Measurements from ENCODE around the gene BRI3.

Gene BRI3

DNA sequence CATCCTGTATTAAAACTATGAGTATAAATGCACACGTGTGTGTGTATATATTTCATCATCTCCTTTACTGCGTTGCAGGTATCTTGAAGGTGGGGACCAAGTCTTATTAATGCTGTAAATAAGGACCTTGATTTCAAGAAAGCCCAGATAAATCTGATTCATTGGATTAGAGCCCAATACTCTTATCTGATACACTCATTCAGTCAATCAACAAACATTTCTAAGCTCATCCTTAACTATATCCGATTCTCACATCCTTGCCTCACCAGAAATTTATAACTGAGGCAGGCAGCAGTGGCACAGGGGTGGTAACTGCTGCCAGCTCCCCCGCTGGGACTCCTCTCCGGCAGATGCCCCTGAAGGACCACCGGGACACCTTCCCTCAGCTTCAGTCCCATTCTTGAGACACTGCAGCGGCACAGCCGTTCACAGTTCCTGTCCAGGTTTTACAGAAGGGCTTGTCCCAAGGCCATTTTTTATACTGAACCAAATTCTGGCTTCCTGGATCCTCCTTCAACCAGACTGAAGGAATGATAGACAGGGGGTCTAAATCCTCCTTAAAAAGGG, 54.0 kb downstream of the BRI3 start:
- FAIRE-seq (no peak), DNase-seq (ENCODE audit: insufficient read length, low spot score) (no peak)

DNA sequence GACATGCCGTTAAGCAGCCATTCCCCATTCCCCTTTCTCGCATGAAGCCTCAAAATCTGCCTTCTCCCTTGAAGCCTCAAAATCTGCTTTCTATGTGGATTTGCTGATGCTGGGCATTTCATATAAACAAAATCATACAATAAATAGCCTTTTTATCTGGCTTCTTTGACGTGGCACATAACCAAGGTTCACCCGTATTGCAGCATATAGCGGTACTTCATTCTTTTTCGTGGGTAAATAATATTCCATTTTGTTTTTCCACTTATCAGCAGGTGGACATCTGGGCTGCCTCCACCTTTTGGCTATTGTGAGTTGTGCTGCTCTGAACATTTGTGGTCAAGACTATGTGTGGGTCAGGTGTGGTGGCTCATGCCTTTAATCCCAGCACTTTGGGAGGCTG, 57.0 kb downstream of the BRI3 start:
- FAIRE-seq (no peak), DNase-seq (ENCODE audit: insufficient read length, low spot score) (no peak)

- FAIRE-seq: no peak
- no peak for DNase-seq (ENCODE audit: insufficient read length, low spot score)
Observed at GRCh38 chr7:98339043-98339442, 57.6 kb downstream of the BRI3 start.

GRCh38 chr7:98341106-98341505, 59.6 kb downstream of the BRI3 start:
- FAIRE-seq (no peak), DNase-seq (ENCODE audit: insufficient read length, low spot score) (no peak)

Data from GM19239 (cell line).